Activated T-helper 1 cell treated with Interleukin-2 at 50 U/mL for 16 hours (primary cell): ENCODE data around the gene GLRX3.

Source experiments
- DNase-seq: peaks from one replicate; pipeline ENCODE4 v3.0.0-alpha.2; 2020; ENCODE audit warnings: low read depth

Gene GLRX3

GRCh38 chr10:130137659-130138478, 1.7 kb downstream of the GLRX3 start:
- no peak for DNase-seq

GRCh38 chr10:130138479-130138866, 2.3 kb downstream of the GLRX3 start:
- no peak for DNase-seq

GRCh38 chr10:130140425-130140824, 4.2 kb downstream of the GLRX3 start:
- no peak for DNase-seq

GRCh38 chr10:130141038-130141437, 4.8 kb downstream of the GLRX3 start:
- no peak for DNase-seq

GRCh38 chr10:130141460-130141859, 5.3 kb downstream of the GLRX3 start:
- DNase-seq = no peak

- no peak for DNase-seq
Observed at GRCh38 chr10:130141878-130142277, 5.7 kb downstream of the GLRX3 start.

GRCh38 chr10:130146042-130146441, 9.9 kb downstream of the GLRX3 start:
- DNase-seq = no peak

GRCh38 chr10:130159192-130159794, 23.1 kb downstream of the GLRX3 start:
- DNase-seq = no peak

GRCh38 chr10:130160775-130161174, 24.6 kb downstream of the GLRX3 start:
- DNase-seq = no peak

- no peak for DNase-seq
Observed at GRCh38 chr10:130161331-130161730, 25.1 kb downstream of the GLRX3 start.

- no peak for DNase-seq
Observed at GRCh38 chr10:130167193-130167592, 31.0 kb downstream of the GLRX3 start.

GRCh38 chr10:130167707-130168106, 31.5 kb downstream of the GLRX3 start:
- no peak for DNase-seq

GRCh38 chr10:130169136-130169859, 33.1 kb downstream of the GLRX3 start:
- no peak for DNase-seq

GRCh38 chr10:130171196-130171595, 35.0 kb downstream of the GLRX3 start:
- no peak for DNase-seq

GRCh38 chr10:130174328-130174727, 38.1 kb downstream of the GLRX3 start:
- no peak for DNase-seq

- DNase-seq = no peak
Observed at GRCh38 chr10:130175074-130175473, 38.9 kb downstream of the GLRX3 start.

GRCh38 chr10:130177250-130177649, 41.1 kb downstream of the GLRX3 start:
- no peak for DNase-seq

GRCh38 chr10:130179640-130180039, 43.4 kb downstream of the GLRX3 start:
- no peak for DNase-seq

- DNase-seq = no peak
Observed at GRCh38 chr10:130180416-130180815, 44.2 kb downstream of the GLRX3 start.

- DNase-seq = no peak
Observed at GRCh38 chr10:130181858-130182257, 45.7 kb downstream of the GLRX3 start.

GRCh38 chr10:130185591-130185990, 49.4 kb downstream of the GLRX3 start:
- no peak for DNase-seq

GRCh38 chr10:130188195-130189175, 52.3 kb downstream of the GLRX3 start:
- DNase-seq = no peak
